Right atrium auricular region (tissue), 2 donors: ENCODE measurements around the gene LHX8. TPM values are rescaled to one million over a fixed set of nuclear protein-coding genes. Genes with fewer than 3 reads are reported as not detected.

Experiments used
- DNase-seq: peaks from one replicate; pipeline ENCODE4 v3.0.0-alpha.2; 2019; ENCODE audit warnings: low spot score
- H3K27ac ChIP-seq, 2 donors: fragments of 200-600 bp; sonication (generic); 1 replicate in 1 of 2; 2 replicates in 1 of 2; pipeline ENCODE4 v1.5.1; 2016 to 2019
- H3K27me3 ChIP-seq, 2 donors: fragments of 200-600 bp; sonication (generic); one replicate each; pipeline versions ENCODE4 v1.5.1 to v1.6.0; 2017 to 2019
- H3K36me3 ChIP-seq: fragments of 200-600 bp; sonication (generic); one replicate; pipeline ENCODE4 v1.5.1; 2016
- H3K4me1 ChIP-seq, 2 donors: fragments of 200-600 bp; sonication (generic); one replicate each; pipeline versions ENCODE4 v1.5.1 to v1.6.0; 2017 to 2019
- H3K4me3 ChIP-seq, 2 donors: fragments of 200-600 bp; sonication (generic); 1 replicate in 1 of 2; 2 replicates in 1 of 2; pipeline ENCODE4 v1.5.1; 2017 to 2019; ENCODE audit warnings: mild to moderate bottlenecking in 1 of 2, moderate library complexity in 1 of 2
- H3K9me3 ChIP-seq, 2 donors: fragments of 200-600 bp; sonication (generic); one replicate each; pipeline ENCODE4 v1.5.1; 2019
- total RNA-seq, 2 donors: library from RNA; depleted of rRNA; stranded (reverse); fragments of >200 nt; gene quantifications; one replicate each; pipeline ENCODE4 v1.1.0, GENCODE V29; 2016
- TF ChIP-seq, protein P1 (sequence below), 2 donors: fragments of 200-600 bp; sonication (generic); IDR thresholded peaks; one replicate each; pipeline ENCODE4 v1.5.1; 2019; ENCODE audit warnings: antibody characterized with exemption in 2 of 2

Gene LHX8
- total RNA-seq, 2 donors from 2014 or later: not detected

DNA sequence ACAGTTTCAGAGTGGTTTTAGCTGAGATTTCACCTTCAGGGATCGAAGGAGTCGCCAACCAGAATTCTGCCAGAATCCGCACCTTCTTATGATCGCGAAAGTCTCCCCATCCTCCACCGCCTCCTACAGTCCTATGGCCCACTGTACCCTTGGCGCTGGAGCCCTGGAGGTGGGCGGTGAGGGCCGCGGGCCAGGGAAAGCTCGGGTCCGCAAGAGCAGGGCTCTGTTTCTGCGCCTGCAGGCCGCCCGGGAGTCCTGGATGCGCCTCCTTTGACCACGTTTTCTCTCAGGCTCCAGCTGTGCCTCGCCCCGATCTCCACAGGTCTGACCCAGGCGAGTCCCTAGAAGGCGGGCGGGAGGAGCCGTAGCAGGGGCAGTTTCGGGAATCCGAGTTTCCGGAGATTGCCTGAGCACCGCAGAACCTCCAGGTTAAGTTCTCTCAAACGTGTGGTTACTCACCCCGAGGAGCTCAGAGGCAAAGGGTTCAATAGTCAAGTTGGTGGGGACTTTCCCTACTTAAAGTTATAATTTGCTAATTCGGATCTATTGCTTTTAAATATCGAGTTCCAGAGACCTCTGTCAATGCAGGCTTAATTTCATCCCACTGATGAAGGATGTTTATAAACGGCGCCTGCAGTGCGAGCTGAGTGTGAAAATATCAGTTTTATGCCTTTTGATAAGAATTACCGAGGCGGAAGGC lies 3.2 kb upstream of the LHX8 start:
- peaks cover 40 to 51% of the 10 kb centered on the region in 2 donors for H3K27me3 ChIP-seq

DNA sequence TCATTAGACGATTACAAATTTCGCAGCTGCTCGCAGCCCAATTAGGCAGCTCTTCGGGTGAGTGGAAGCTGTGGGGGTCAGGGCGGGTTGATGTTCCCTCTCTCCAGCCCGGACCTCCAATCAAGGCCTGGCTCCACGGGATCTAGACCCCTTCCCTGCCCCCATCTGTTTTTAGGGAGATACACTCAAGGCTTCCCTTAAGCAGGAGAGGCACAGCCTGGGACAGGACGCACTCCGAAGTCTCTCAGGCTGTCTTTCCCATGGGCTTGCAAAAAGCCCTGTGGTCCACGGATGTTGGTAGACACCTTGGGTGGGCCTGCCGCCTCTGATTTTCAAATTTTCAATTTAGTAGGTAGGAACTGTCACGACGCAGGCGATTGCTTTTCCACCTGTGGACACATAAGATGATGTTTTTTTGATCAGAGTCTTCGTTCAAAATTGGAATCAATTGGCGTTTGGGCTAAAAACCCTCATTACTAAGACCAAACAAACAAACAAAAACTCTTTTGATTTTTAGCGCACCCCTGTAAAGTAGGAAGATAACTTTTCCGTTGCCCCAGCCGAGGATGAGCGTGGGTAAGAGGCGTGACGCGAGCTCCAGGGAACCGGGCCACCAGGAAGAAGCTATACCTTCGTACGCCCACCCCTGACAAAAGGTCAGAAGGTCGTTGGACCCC lies 2.5 kb upstream of the LHX8 start:
- TF ChIP-seq, protein P1, sequence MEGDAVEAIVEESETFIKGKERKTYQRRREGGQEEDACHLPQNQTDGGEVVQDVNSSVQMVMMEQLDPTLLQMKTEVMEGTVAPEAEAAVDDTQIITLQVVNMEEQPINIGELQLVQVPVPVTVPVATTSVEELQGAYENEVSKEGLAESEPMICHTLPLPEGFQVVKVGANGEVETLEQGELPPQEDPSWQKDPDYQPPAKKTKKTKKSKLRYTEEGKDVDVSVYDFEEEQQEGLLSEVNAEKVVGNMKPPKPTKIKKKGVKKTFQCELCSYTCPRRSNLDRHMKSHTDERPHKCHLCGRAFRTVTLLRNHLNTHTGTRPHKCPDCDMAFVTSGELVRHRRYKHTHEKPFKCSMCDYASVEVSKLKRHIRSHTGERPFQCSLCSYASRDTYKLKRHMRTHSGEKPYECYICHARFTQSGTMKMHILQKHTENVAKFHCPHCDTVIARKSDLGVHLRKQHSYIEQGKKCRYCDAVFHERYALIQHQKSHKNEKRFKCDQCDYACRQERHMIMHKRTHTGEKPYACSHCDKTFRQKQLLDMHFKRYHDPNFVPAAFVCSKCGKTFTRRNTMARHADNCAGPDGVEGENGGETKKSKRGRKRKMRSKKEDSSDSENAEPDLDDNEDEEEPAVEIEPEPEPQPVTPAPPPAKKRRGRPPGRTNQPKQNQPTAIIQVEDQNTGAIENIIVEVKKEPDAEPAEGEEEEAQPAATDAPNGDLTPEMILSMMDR (IDR thresholded peaks at IDR 0.05): no peak
- H3K4me3 ChIP-seq: no peak overlapping the region
- no peak overlapping the region for H3K27ac ChIP-seq
- DNase-seq: no peak
- no peaks in the 10 kb centered on the region for H3K9me3 ChIP-seq
- peaks cover 0 to 27% of the 10 kb centered on the region in 2 donors for H3K4me1 ChIP-seq
- peaks cover 44 to 54% of the 10 kb centered on the region in 2 donors for H3K27me3 ChIP-seq
- H3K36me3 ChIP-seq: no peaks in the 10 kb centered on the region

More for the DNA sequence above, 3.2 kb upstream of the LHX8 start:
- TF ChIP-seq, protein P1 (IDR thresholded peaks at IDR 0.05): no peak
- H3K4me1 ChIP-seq: peaks cover 0 to 20% of the 10 kb centered on the region in 2 donors
- H3K36me3 ChIP-seq: no peaks in the 10 kb centered on the region
- H3K27ac ChIP-seq: no peak overlapping the region
- no peak overlapping the region for H3K4me3 ChIP-seq
- no peaks in the 10 kb centered on the region for H3K9me3 ChIP-seq
- no peak for DNase-seq

DNA sequence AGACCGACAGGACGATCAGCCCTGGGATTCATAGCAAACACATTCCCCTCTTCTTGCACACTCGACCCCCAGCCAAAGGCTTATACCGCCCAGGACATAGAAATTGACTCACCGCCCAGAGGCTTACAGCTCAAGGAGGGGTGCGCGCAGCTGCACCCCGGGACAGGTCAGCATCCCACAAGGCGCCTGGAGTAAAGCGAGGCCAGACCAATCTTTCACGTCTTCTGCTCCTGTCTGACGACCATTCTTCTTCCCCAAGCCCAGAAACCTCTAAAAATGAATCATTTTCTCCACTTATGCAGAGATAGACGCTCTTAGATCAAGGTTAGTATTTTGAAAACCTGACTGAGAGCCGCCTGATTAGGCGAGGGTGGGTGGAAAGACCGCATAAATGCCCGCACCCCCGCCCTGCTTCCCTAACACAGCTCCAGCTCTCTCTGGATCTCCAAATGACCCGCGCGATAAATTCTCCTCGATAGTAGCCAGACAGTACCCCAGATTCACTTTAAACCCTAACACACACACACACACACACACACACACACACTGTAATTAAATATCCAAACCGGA lies 1.9 kb upstream of the LHX8 start:
- no peaks in the 10 kb centered on the region for H3K36me3 ChIP-seq
- TF ChIP-seq, protein P1 (IDR thresholded peaks at IDR 0.05): no peak
- no peak for DNase-seq
- H3K4me3 ChIP-seq: no peak overlapping the region
- peaks cover 0 to 32% of the 10 kb centered on the region in 2 donors for H3K4me1 ChIP-seq
- H3K27me3 ChIP-seq: peaks cover 50 to 60% of the 10 kb centered on the region in 2 donors
- H3K27ac ChIP-seq: no peak overlapping the region
- no peaks in the 10 kb centered on the region for H3K9me3 ChIP-seq

GRCh38 chr1:75132812-75133619 lies 1.2 kb upstream of the LHX8 start:
- H3K36me3 ChIP-seq: no peaks in the 10 kb centered on the region
- TF ChIP-seq, protein P1 (IDR thresholded peaks at IDR 0.05): no peak

GRCh38 chr1:75134647-75135572 lies 722 bp downstream of the LHX8 start:
- Histone ChIP-seq H3K4me1 (peaks cover 0 to 32% of the 10 kb centered on the region in 2 donors), H3K36me3 (no peaks in the 10 kb centered on the region), H3K27me3 (peaks cover 58 to 62% of the 10 kb centered on the region in 2 donors), H3K9me3 (no peaks in the 10 kb centered on the region), H3K27ac (no peak overlapping the region), H3K4me3 (peak overlapping the region; percentile 3 to 18)
- no peak for DNase-seq
- TF ChIP-seq, protein P1 (IDR thresholded peaks at IDR 0.05): no peak

More at GRCh38 chr1:75132812-75133619, 1.2 kb upstream of the LHX8 start:
- no peaks in the 10 kb centered on the region for H3K9me3 ChIP-seq
- no peak overlapping the region for H3K27ac ChIP-seq
- DNase-seq: no peak
- peaks cover 55 to 59% of the 10 kb centered on the region in 2 donors for H3K27me3 ChIP-seq
- H3K4me3 ChIP-seq: no peak overlapping the region
- peaks cover 0 to 32% of the 10 kb centered on the region in 2 donors for H3K4me1 ChIP-seq
